ENCODE data around the gene PDE6A.

DNA sequence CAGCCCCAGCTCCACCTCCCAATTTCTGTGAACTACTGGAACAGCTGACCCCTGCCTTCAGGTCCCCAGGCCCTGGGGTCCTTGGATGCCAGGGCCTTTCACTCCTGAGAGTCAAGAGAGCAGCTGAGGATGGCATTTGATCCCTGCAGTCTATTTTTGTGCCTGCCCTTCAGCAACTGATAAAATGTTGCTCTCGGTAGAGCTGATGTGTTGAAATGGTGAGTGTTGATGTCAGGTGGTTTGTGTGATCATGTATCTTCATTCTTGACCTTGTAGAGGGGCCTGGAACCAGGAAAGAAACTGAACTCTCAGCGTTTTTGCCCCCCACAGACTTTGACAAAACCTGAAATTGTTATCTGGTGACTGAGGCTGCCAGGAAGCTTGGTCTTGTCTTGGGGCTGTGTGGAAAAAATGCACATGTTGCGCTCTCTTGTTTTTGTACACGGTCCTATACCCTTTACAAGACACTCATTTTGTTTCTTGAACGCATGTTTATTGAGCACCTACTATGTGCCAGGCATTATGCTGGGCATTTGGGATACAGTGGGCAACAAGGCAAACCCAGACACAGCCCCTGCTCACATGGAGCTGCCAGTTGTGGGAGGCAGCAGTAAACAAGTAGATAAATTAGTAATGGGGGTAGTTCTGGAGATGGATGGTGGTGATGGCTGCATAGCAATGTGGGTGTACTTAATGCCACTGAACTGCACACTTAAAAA is 136.2 kb downstream of the PDE6A start:
- TF ChIP-seq TEAD2 (tag; IDR thresholded peaks at IDR 0.05) (no peak), POLR2A (conservative IDR thresholded peaks at IDR 0.05) (no peak), RAD21 (CRISPR knock-in tag; conservative IDR thresholded peaks at IDR 0.05 in 1 of 2, IDR thresholded peaks at IDR 0.05 in 1 of 2) (no peak), EP300 (IDR thresholded peaks at IDR 0.05; ENCODE audit: low read length) (no peak)
